PC-9 (cell line): ENCODE results near the gene RPL29. TPM values are rescaled to one million over a fixed set of nuclear protein-coding genes. Genes with fewer than 3 reads are reported as not detected.

Source experiments
- BruUV-seq: library from RNA; stranded (reverse); fragments of 400-500 nt; replicated peaks from 2 replicates; lab custom pipeline; 2021; lab: Mats Ljungman, UMichigan
- CTCF ChIA-PET: fragments of 300-600 bp; sonication (Branson Sonifier 250); formaldehyde crosslinking; loops from one replicate; lab custom pipeline; 2022; ENCODE audit warnings: antibody characterized with exemption; lab: Charles Lee
- POLR2A ChIA-PET: fragments of 300-600 bp; sonication (Branson Sonifier 250); formaldehyde crosslinking; loops from one replicate; lab custom pipeline; 2022; ENCODE audit warnings: antibody characterized with exemption; ENCODE audit not compliant: unreplicated experiment; lab: Charles Lee
- DNase-seq, 2 experiments: peaks; one replicate each; pipeline versions ENCODE4 v3.0.0 to v3.0.0-alpha.2; 2015 to 2022; ENCODE audit warnings: mixed read lengths in 1 of 2
- H2AFZ ChIP-seq: fragments of 200-600 bp; sonication (generic); 2 replicates; pipeline ENCODE4 v1.8.1; 2017; ENCODE audit warnings: antibody characterized with exemption
- H3F3A ChIP-seq: fragments of 200-600 bp; sonication (generic); 2 replicates; pipeline ENCODE4 v1.8.1; 2017; ENCODE audit warnings: antibody characterized with exemption, mild to moderate bottlenecking, low read depth; ENCODE audit not compliant: insufficient read depth
- H3K27ac ChIP-seq: fragments of 200-600 bp; sonication (generic); 2 replicates; pipeline ENCODE4 v1.6.1; 2016; ENCODE audit warnings: mixed run types
- H3K27me3 ChIP-seq: fragments of 200-600 bp; sonication (generic); 2 replicates; pipeline ENCODE4 v1.6.1; 2016; ENCODE audit warnings: low read depth, mixed run types; ENCODE audit not compliant: insufficient read depth
- H3K36me3 ChIP-seq: fragments of 200-600 bp; sonication (generic); 2 replicates; pipeline ENCODE4 v1.6.1; 2016; ENCODE audit warnings: low read depth, mixed run types
- H3K4me1 ChIP-seq: fragments of 200-600 bp; sonication (generic); replicated peaks from 2 replicates; pipeline ENCODE4 v1.6.1; 2016; ENCODE audit warnings: mixed run types; ENCODE audit not compliant: insufficient read depth
- H3K4me2 ChIP-seq: fragments of 200-600 bp; sonication (generic); 2 replicates; pipeline ENCODE4 v1.6.1; 2017; ENCODE audit warnings: mixed run types
- H3K4me3 ChIP-seq: fragments of 200-600 bp; sonication (generic); 2 replicates; pipeline ENCODE4 v1.6.1; 2016; ENCODE audit warnings: mixed run types
- H3K79me2 ChIP-seq: fragments of 200-600 bp; sonication (generic); 2 replicates; pipeline ENCODE4 v1.6.1; 2017; ENCODE audit warnings: low read depth, mixed run types
- H3K9me2 ChIP-seq: fragments of 200-600 bp; sonication (generic); 2 replicates; pipeline ENCODE4 v1.8.1; 2017; ENCODE audit warnings: mild to moderate bottlenecking; ENCODE audit not compliant: insufficient read depth
- H3K9me3 ChIP-seq: fragments of 200-600 bp; sonication (generic); 2 replicates; pipeline ENCODE4 v1.8.1; 2016; ENCODE audit warnings: low read depth; ENCODE audit not compliant: insufficient read depth
- H4K20me1 ChIP-seq: fragments of 200-600 bp; sonication (generic); 2 replicates; pipeline ENCODE4 v1.8.1; 2017; ENCODE audit not compliant: insufficient read depth
- CTCF ChIP-seq: fragments of 200-600 bp; sonication (generic); conservative IDR thresholded peaks from 2 replicates; pipeline ENCODE4 v1.6.1; 2017; ENCODE audit warnings: mixed run types, antibody characterized with exemption, mild to moderate bottlenecking, moderate library complexity
- EZH2 ChIP-seq: fragments of 200-600 bp; sonication (generic); IDR thresholded peaks from 2 replicates; pipeline ENCODE4 v1.8.0; 2017; ENCODE audit warnings: antibody characterized with exemption, low read depth
- intact Hi-C: fragments of 100-400 bp; cut with micrococcal nuclease; formaldehyde crosslinking; loops from one replicate; pipeline ENCODE4 v1.10.0; 2022; ENCODE audit not compliant: unreplicated experiment
- total RNA-seq: library from RNA; stranded (reverse); gene quantifications from 2 replicates; pipeline ENCODE4 v1.2.3, GENCODE V29; 2021

Gene RPL29
- total RNA-seq, 1 experiment from 2014 or later = 1,278 TPM

GRCh38 chr3:51967384-51968169 lies 28.1 kb downstream of the RPL29 start, which contains the start of gene PCBP4:
PCBP4 (minus strand) TSS chr3:51967454; CDS start chr3:51961240, 6,214 bp downstream.
- DNase-seq = peak in 1 of 2 experiments; percentile 62
- Histone ChIP-seq H3F3A (peaks cover 28% of the 10 kb centered on the region), H3K9me2 (no peaks in the 10 kb centered on the region), H3K27ac (no peak within 1 kb of the TSS), H2AFZ (0 out of 2 replicates have a peak within 1 kb of the TSS, but pooled peaks have one; percentile 22), H3K79me2 (peaks cover 3% of the 10 kb centered on the region; the same call in 1 of the 2 replicates), H3K27me3 (no peaks in the 10 kb centered on the region), H3K4me1 (peaks cover 4% of the 10 kb centered on the region; the same call in 1 of the 2 replicates), H3K36me3 (no peaks in the 10 kb centered on the region), H3K4me2 (peak within 1 kb of the TSS; percentile 88), H3K9me3 (no peaks in the 10 kb centered on the region), H4K20me1 (no peaks in the 10 kb centered on the region), H3K4me3 (peak within 1 kb of the TSS; percentile 57; the same call in 1 of the 2 replicates)
- TSS peak; percentile 59 for BruUV-seq
- intact Hi-C loops = no loop called here
- no peak for TF ChIP-seq EZH2
- no peak for TF ChIP-seq CTCF
- ChIA-PET CTCF (interaction anchor here (0.6 kb wide), 2 partner anchors 310 to 379 kb away, joined by 3 to 7 read pairs; no protein-coding TSS in a partner anchor), POLR2A (interaction anchor here (0.6 kb wide), 2 partner anchors 9 to 24 kb away, joined by 3 to 5 read pairs; no protein-coding TSS in a partner anchor)

GRCh38 chr3:51966922-51967383 lies 28.7 kb downstream of the RPL29 start:
- Histone ChIP-seq H3K9me3 (no peaks in the 10 kb centered on the region), H3K27me3 (no peaks in the 10 kb centered on the region), H3K4me2 (peak overlapping the region; percentile 80), H3K27ac (no peak overlapping the region), H3K4me1 (peaks cover 4% of the 10 kb centered on the region; the same call in 1 of the 2 replicates), H3K4me3 (peak overlapping the region; percentile 56; the same call in 1 of the 2 replicates), H2AFZ (0 out of 2 replicates have a peak overlapping the region, but pooled peaks have one; percentile 22), H4K20me1 (no peaks in the 10 kb centered on the region), H3F3A (peaks cover 23% of the 10 kb centered on the region), H3K9me2 (no peaks in the 10 kb centered on the region), H3K36me3 (no peaks in the 10 kb centered on the region), H3K79me2 (no peaks in the 10 kb centered on the region; the same call in 1 of the 2 replicates)
- DNase-seq = no peak
- intact Hi-C loops = no loop called here
- POLR2A ChIA-PET = interaction anchor here (0.6 kb wide), 1 partner anchor 25 kb away, joined by 5 read pairs; no protein-coding TSS in a partner anchor
- TF ChIP-seq EZH2 = no peak
- no peak for TF ChIP-seq CTCF
- CTCF ChIA-PET = interaction anchor here (0.6 kb wide), 2 partner anchors 311 to 380 kb away, joined by 3 to 7 read pairs; no protein-coding TSS in a partner anchor
- BruUV-seq = no TSS peak

GRCh38 chr3:51966486-51966885 lies 29.2 kb downstream of the RPL29 start:
- intact Hi-C loops = no loop called here
- H3K9me3 ChIP-seq = no peaks in the 10 kb centered on the region
- ChIA-PET POLR2A (no interaction called here), CTCF (no interaction called here)
- TF ChIP-seq EZH2 (no peak), CTCF (no peak)
- no peaks in the 10 kb centered on the region for H4K20me1 ChIP-seq
- H3K36me3 ChIP-seq = no peaks in the 10 kb centered on the region
- peak overlapping the region; percentile 80 for H3K4me2 ChIP-seq
- no peak overlapping the region for H2AFZ ChIP-seq
- BruUV-seq = TSS peak; percentile 13
- H3K79me2 ChIP-seq = no peaks in the 10 kb centered on the region; the same call in 1 of the 2 replicates
- no peaks in the 10 kb centered on the region for H3K27me3 ChIP-seq
- peaks cover 4% of the 10 kb centered on the region; the same call in 1 of the 2 replicates for H3K4me1 ChIP-seq
- H3K9me2 ChIP-seq = no peaks in the 10 kb centered on the region
- no peak overlapping the region for H3K27ac ChIP-seq
- H3F3A ChIP-seq = peaks cover 23% of the 10 kb centered on the region
- no peak for DNase-seq
- H3K4me3 ChIP-seq = peak overlapping the region; percentile 56; the same call in 1 of the 2 replicates
